ENCODE results near the gene ATMIN. TPM values are rescaled to one million over a fixed set of nuclear protein-coding genes. Genes with fewer than 3 reads are reported as not detected.
A peak's percentile ranks its signal among the peaks of the same experiment; 100 is the strongest.

The ATMIN gene
- 72.3 TPM for polyA plus RNA-seq (2013, experiment 1 of 4)
- polyA plus RNA-seq (2013, experiment 2 of 4), result 83.4 TPM
- 63.7 TPM for polyA plus RNA-seq (2013, experiment 3 of 4)
- polyA plus RNA-seq (2013, experiment 4 of 4), result 73.0 TPM

- H3K27ac ChIP-seq (ENCODE audit: insufficient read depth, low read depth, low read length, poor library complexity, severe bottlenecking), result no peak within 1 kb of the TSS
- H3K4me3 ChIP-seq (ENCODE audit: insufficient read depth, low read depth, low read length), result peak within 1 kb of the TSS; percentile 72
- H3K27me3 ChIP-seq (ENCODE audit: control insufficient read depth, insufficient read depth, low read length, poor library complexity, severe bottlenecking), result no peaks in the 10 kb centered on the region
- H3K4me1 ChIP-seq (ENCODE audit: control insufficient read depth, insufficient read depth, low read length), result peaks cover 16% of the 10 kb centered on the region
- 8% methylated on average over 54 of the region's 54 CpGs for WGBS, 2 experiments
- no peaks in the 10 kb centered on the region for H3K9me3 ChIP-seq (ENCODE audit: control insufficient read depth, low read length)
- no peaks in the 10 kb centered on the region for H3K36me3 ChIP-seq (ENCODE audit: control insufficient read depth, insufficient read depth, low read length)
Measured at GRCh38 chr16:81035398-81035974, at the start of gene ATMIN. ATMIN (plus strand) TSS chr16:81035842; CDS start chr16:81035871, 29 bp downstream.

DNA sequence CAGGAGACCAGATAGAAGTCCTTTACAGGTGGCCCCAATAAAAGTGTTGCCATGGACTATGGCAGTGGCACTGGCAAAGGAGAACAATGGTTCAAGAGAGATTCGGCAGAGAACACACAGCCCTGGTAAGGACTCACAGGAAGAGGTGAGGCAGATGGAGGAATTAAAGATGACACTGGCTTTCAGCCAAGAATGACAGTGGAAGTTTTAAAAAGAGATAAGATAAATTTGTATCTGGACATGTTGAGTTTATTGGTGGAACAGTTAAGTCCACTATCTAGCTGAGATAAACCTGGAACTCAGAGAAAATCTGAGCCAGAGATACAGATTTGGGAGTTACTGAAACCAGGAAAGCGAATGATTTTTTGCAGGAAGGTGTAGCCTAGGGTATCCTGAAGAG is 49.1 kb upstream of the ATMIN start:
- no peaks in the 10 kb centered on the region for H3K4me1 ChIP-seq (ENCODE audit: control insufficient read depth, insufficient read depth, low read length)
- no peak overlapping the region for H3K4me3 ChIP-seq (ENCODE audit: insufficient read depth, low read depth, low read length)
- no peaks in the 10 kb centered on the region for H3K27me3 ChIP-seq (ENCODE audit: control insufficient read depth, insufficient read depth, low read length, poor library complexity, severe bottlenecking)
- H3K27ac ChIP-seq (ENCODE audit: insufficient read depth, low read depth, low read length, poor library complexity, severe bottlenecking), result no peak overlapping the region
- WGBS, 2 experiments, result 86 to 91% methylated on average over 2 of the region's 2 CpGs
- no peaks in the 10 kb centered on the region for H3K9me3 ChIP-seq (ENCODE audit: control insufficient read depth, low read length)
- H3K36me3 ChIP-seq (ENCODE audit: control insufficient read depth, insufficient read depth, low read length), result no peaks in the 10 kb centered on the region

- no peak overlapping the region for H3K4me3 ChIP-seq (ENCODE audit: insufficient read depth, low read depth, low read length)
- no peak overlapping the region for H3K27ac ChIP-seq (ENCODE audit: insufficient read depth, low read depth, low read length, poor library complexity, severe bottlenecking)
- no peaks in the 10 kb centered on the region for H3K4me1 ChIP-seq (ENCODE audit: control insufficient read depth, insufficient read depth, low read length)
- H3K27me3 ChIP-seq (ENCODE audit: control insufficient read depth, insufficient read depth, low read length, poor library complexity, severe bottlenecking), result no peaks in the 10 kb centered on the region
- H3K9me3 ChIP-seq (ENCODE audit: control insufficient read depth, low read length), result no peaks in the 10 kb centered on the region
- no peaks in the 10 kb centered on the region for H3K36me3 ChIP-seq (ENCODE audit: control insufficient read depth, insufficient read depth, low read length)
- WGBS, 2 experiments, result 75 to 77% methylated on average over 7 of the region's 7 CpGs
Measured at GRCh38 chr16:80988756-80989155, 46.9 kb upstream of the ATMIN start.

- no peaks in the 10 kb centered on the region for H3K36me3 ChIP-seq (ENCODE audit: control insufficient read depth, insufficient read depth, low read length)
- 93 to 100% methylated on average over 1 of the region's 2 CpGs for WGBS, 2 experiments
Measured at GRCh38 chr16:80989801-80990200, 45.8 kb upstream of the ATMIN start.

DNA sequence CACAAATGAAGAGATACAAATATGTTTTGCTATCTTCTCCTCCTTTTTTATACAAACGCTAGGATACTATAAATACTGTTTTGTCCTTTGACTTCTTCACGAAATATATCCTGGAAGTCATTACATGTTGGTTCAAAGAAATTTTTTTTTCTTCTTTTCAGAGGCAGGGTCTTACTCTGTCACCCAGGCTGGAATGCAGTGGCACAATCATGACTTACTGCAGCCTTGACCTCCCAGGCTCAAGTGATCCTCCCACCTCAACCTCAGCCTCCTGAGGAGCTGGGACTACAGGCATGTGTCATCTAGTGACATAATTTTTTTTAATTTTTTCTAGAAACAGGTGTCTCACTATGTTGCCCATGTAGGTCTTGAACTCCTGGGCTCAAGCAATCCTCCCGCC is 45.1 kb upstream of the ATMIN start:
- Histone ChIP-seq H3K27me3 (ENCODE audit: control insufficient read depth, insufficient read depth, low read length, poor library complexity, severe bottlenecking) (no peaks in the 10 kb centered on the region), H3K9me3 (ENCODE audit: control insufficient read depth, low read length) (no peaks in the 10 kb centered on the region), H3K4me3 (ENCODE audit: insufficient read depth, low read depth, low read length) (no peak overlapping the region), H3K4me1 (ENCODE audit: control insufficient read depth, insufficient read depth, low read length) (no peaks in the 10 kb centered on the region), H3K36me3 (ENCODE audit: control insufficient read depth, insufficient read depth, low read length) (no peaks in the 10 kb centered on the region), H3K27ac (ENCODE audit: insufficient read depth, low read depth, low read length, poor library complexity, severe bottlenecking) (no peak overlapping the region)
- 88 to 92% methylated on average over 3 of the region's 3 CpGs for WGBS, 2 experiments

More at GRCh38 chr16:80989801-80990200, 45.8 kb upstream of the ATMIN start:
- Histone ChIP-seq H3K4me3 (ENCODE audit: insufficient read depth, low read depth, low read length) (no peak overlapping the region), H3K4me1 (ENCODE audit: control insufficient read depth, insufficient read depth, low read length) (no peaks in the 10 kb centered on the region), H3K9me3 (ENCODE audit: control insufficient read depth, low read length) (no peaks in the 10 kb centered on the region), H3K27me3 (ENCODE audit: control insufficient read depth, insufficient read depth, low read length, poor library complexity, severe bottlenecking) (no peaks in the 10 kb centered on the region), H3K27ac (ENCODE audit: insufficient read depth, low read depth, low read length, poor library complexity, severe bottlenecking) (no peak overlapping the region)

- Histone ChIP-seq H3K36me3 (ENCODE audit: control insufficient read depth, insufficient read depth, low read length) (no peaks in the 10 kb centered on the region), H3K9me3 (ENCODE audit: control insufficient read depth, low read length) (no peaks in the 10 kb centered on the region), H3K4me1 (ENCODE audit: control insufficient read depth, insufficient read depth, low read length) (no peaks in the 10 kb centered on the region), H3K27me3 (ENCODE audit: control insufficient read depth, insufficient read depth, low read length, poor library complexity, severe bottlenecking) (no peaks in the 10 kb centered on the region), H3K27ac (ENCODE audit: insufficient read depth, low read depth, low read length, poor library complexity, severe bottlenecking) (no peak overlapping the region), H3K4me3 (ENCODE audit: insufficient read depth, low read depth, low read length) (no peak overlapping the region)
- 90 to 95% methylated on average over 2 of the region's 2 CpGs for WGBS, 2 experiments
Measured at GRCh38 chr16:80990978-80991377, 44.7 kb upstream of the ATMIN start.

GRCh38 chr16:80991792-80992430 is 43.7 kb upstream of the ATMIN start:
- Histone ChIP-seq H3K4me1 (ENCODE audit: control insufficient read depth, insufficient read depth, low read length) (no peaks in the 10 kb centered on the region), H3K27me3 (ENCODE audit: control insufficient read depth, insufficient read depth, low read length, poor library complexity, severe bottlenecking) (no peaks in the 10 kb centered on the region), H3K27ac (ENCODE audit: insufficient read depth, low read depth, low read length, poor library complexity, severe bottlenecking) (no peak overlapping the region), H3K36me3 (ENCODE audit: control insufficient read depth, insufficient read depth, low read length) (no peaks in the 10 kb centered on the region), H3K9me3 (ENCODE audit: control insufficient read depth, low read length) (no peaks in the 10 kb centered on the region), H3K4me3 (ENCODE audit: insufficient read depth, low read depth, low read length) (no peak overlapping the region)
- 58 to 96% methylated on average over 3 to 5 of the region's 6 CpGs for WGBS, 2 experiments

GRCh38 chr16:80992676-80993293 is 42.9 kb upstream of the ATMIN start:
- Histone ChIP-seq H3K36me3 (ENCODE audit: control insufficient read depth, insufficient read depth, low read length) (no peaks in the 10 kb centered on the region), H3K4me1 (ENCODE audit: control insufficient read depth, insufficient read depth, low read length) (no peaks in the 10 kb centered on the region), H3K27me3 (ENCODE audit: control insufficient read depth, insufficient read depth, low read length, poor library complexity, severe bottlenecking) (no peaks in the 10 kb centered on the region), H3K9me3 (ENCODE audit: control insufficient read depth, low read length) (no peaks in the 10 kb centered on the region), H3K27ac (ENCODE audit: insufficient read depth, low read depth, low read length, poor library complexity, severe bottlenecking) (no peak overlapping the region), H3K4me3 (ENCODE audit: insufficient read depth, low read depth, low read length) (no peak overlapping the region)
- 45 to 67% methylated on average over 2 to 3 of the region's 3 CpGs for WGBS, 2 experiments

GRCh38 chr16:80993307-80993706 is 42.3 kb upstream of the ATMIN start:
- no peaks in the 10 kb centered on the region for H3K9me3 ChIP-seq (ENCODE audit: control insufficient read depth, low read length)
- no peak overlapping the region for H3K4me3 ChIP-seq (ENCODE audit: insufficient read depth, low read depth, low read length)
- no peaks in the 10 kb centered on the region for H3K4me1 ChIP-seq (ENCODE audit: control insufficient read depth, insufficient read depth, low read length)
- no peaks in the 10 kb centered on the region for H3K36me3 ChIP-seq (ENCODE audit: control insufficient read depth, insufficient read depth, low read length)
- WGBS, 2 experiments, result 70 to 75% methylated on average over 6 of the region's 6 CpGs
- no peak overlapping the region for H3K27ac ChIP-seq (ENCODE audit: insufficient read depth, low read depth, low read length, poor library complexity, severe bottlenecking)
- H3K27me3 ChIP-seq (ENCODE audit: control insufficient read depth, insufficient read depth, low read length, poor library complexity, severe bottlenecking), result no peaks in the 10 kb centered on the region

DNA sequence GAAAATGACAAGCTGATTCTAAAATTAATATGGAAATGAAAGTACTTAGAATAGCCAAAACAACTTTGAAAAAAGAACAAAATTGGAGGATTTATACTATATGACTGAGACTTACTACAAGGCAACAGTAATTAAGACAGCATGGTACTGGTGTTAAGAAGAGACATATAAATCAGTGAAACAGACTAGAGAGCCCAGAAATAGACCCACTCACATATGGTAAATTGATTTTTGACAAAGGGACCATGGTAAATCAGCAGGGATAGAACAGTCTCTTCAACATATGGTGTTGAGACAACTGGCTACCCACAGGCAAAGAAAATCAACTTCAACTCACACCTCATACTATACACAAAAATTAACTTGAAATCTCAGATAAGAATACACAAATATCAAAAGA is 41.8 kb upstream of the ATMIN start:
- Histone ChIP-seq H3K27me3 (ENCODE audit: control insufficient read depth, insufficient read depth, low read length, poor library complexity, severe bottlenecking) (no peaks in the 10 kb centered on the region), H3K4me3 (ENCODE audit: insufficient read depth, low read depth, low read length) (no peak overlapping the region), H3K4me1 (ENCODE audit: control insufficient read depth, insufficient read depth, low read length) (no peaks in the 10 kb centered on the region), H3K27ac (ENCODE audit: insufficient read depth, low read depth, low read length, poor library complexity, severe bottlenecking) (no peak overlapping the region), H3K36me3 (ENCODE audit: control insufficient read depth, insufficient read depth, low read length) (no peaks in the 10 kb centered on the region), H3K9me3 (ENCODE audit: control insufficient read depth, low read length) (no peaks in the 10 kb centered on the region)
